ENCODE data around the gene TRIM28.

Gene TRIM28

GRCh38 chr19:58545286-58546018 is 1.6 kb downstream of the TRIM28 start:
- TF ChIP-seq TAF1 (IDR thresholded peaks at IDR 0.05; ENCODE audit: borderline replicate concordance, insufficient read depth, low read length) (no peak), REST (IDR thresholded peaks at IDR 0.05; ENCODE audit: insufficient read depth in 1 of 2, low read depth in 2 of 2, low read length in 2 of 2) (no peak), FOXP2 (optimal IDR thresholded peaks at IDR 0.05; ENCODE audit: borderline replicate concordance, extremely low read depth, extremely low read length, insufficient read depth) (no peak), POLR2AphosphoS5 (IDR thresholded peaks at IDR 0.05; ENCODE audit: low read depth, low read length) (no peak), SIN3A (IDR thresholded peaks at IDR 0.05; ENCODE audit: borderline replicate concordance, insufficient read depth, low read length) (no peak)

GRCh38 chr19:58546019-58546530 is 2.2 kb downstream of the TRIM28 start:
- TF ChIP-seq TAF1 (IDR thresholded peaks at IDR 0.05; ENCODE audit: borderline replicate concordance, insufficient read depth, low read length) (no peak), FOXP2 (optimal IDR thresholded peaks at IDR 0.05; ENCODE audit: borderline replicate concordance, extremely low read depth, extremely low read length, insufficient read depth) (no peak), REST (IDR thresholded peaks at IDR 0.05; ENCODE audit: insufficient read depth in 1 of 2, low read depth in 2 of 2, low read length in 2 of 2) (no peak), SIN3A (IDR thresholded peaks at IDR 0.05; ENCODE audit: borderline replicate concordance, insufficient read depth, low read length) (no peak)

GRCh38 chr19:58547323-58548312 is 3.8 kb downstream of the TRIM28 start:
- TF ChIP-seq POLR2AphosphoS5 (IDR thresholded peaks at IDR 0.05; ENCODE audit: low read depth, low read length) (0 out of 2 replicates have a peak, but pooled peaks have one; percentile 9), SIN3A (IDR thresholded peaks at IDR 0.05; ENCODE audit: borderline replicate concordance, insufficient read depth, low read length) (no peak), REST (IDR thresholded peaks at IDR 0.05; ENCODE audit: insufficient read depth in 1 of 2, low read depth in 2 of 2, low read length in 2 of 2) (no peak), FOXP2 (optimal IDR thresholded peaks at IDR 0.05; ENCODE audit: borderline replicate concordance, extremely low read depth, extremely low read length, insufficient read depth) (no peak), TAF1 (IDR thresholded peaks at IDR 0.05; ENCODE audit: borderline replicate concordance, insufficient read depth, low read length) (no peak)

GRCh38 chr19:58548859-58549663 is 5.2 kb downstream of the TRIM28 start:
- no peak for TF ChIP-seq REST (IDR thresholded peaks at IDR 0.05; ENCODE audit: insufficient read depth in 1 of 2, low read depth in 2 of 2, low read length in 2 of 2)
- TF ChIP-seq TAF1 (IDR thresholded peaks at IDR 0.05; ENCODE audit: borderline replicate concordance, insufficient read depth, low read length) = no peak
- TF ChIP-seq POLR2AphosphoS5 (IDR thresholded peaks at IDR 0.05; ENCODE audit: low read depth, low read length) = no peak; the same call in 1 of the 2 replicates
- TF ChIP-seq SIN3A (IDR thresholded peaks at IDR 0.05; ENCODE audit: borderline replicate concordance, insufficient read depth, low read length) = no peak
- TF ChIP-seq FOXP2 (optimal IDR thresholded peaks at IDR 0.05; ENCODE audit: borderline replicate concordance, extremely low read depth, extremely low read length, insufficient read depth) = no peak

Measured in PFSK-1 (cell line).